ENCODE measurements around the gene NKD2. TPM values are rescaled to one million over a fixed set of nuclear protein-coding genes. Genes with fewer than 3 reads are reported as not detected.

The NKD2 gene
- total and polyA plus RNA-seq, 2 of the 4 experiments (the other 2 are of a cell fraction): not detected

GRCh38 chr5:1040571-1040970, 32.0 kb downstream of the NKD2 start:
- no peak overlapping the region for H3K18ac ChIP-seq (ENCODE audit: low read depth, low read length)
- no peak overlapping the region for H3K23ac ChIP-seq (ENCODE audit: low read depth, low read length)
- H3K4me1 ChIP-seq (ENCODE audit: control insufficient read depth, insufficient read depth, low read length): no peaks in the 10 kb centered on the region
- BruUV-seq (replicated peaks): no TSS peak
- H3K4me2 ChIP-seq (ENCODE audit: low read depth, low read length): no peak overlapping the region
- intact Hi-C loops (cut with micrococcal nuclease) (no loop called here), in situ Hi-C loops (cut with MboI; ENCODE audit: low sequenced_read_pairs) (no loop called here), dilution Hi-C loops (cut with HindIII; ENCODE audit: low sequenced_read_pairs, unreplicated experiment) (no loop called here)
- no peak overlapping the region for H3K4ac ChIP-seq (ENCODE audit: low read depth, low read length)
- DNase-seq (no peak), ATAC-seq (ENCODE audit: low read depth) (no peak)
- H3K4me3 ChIP-seq (ENCODE audit: insufficient read depth, low read depth, low read length): no peak overlapping the region
- no peak overlapping the region for H4K91ac ChIP-seq (ENCODE audit: insufficient read depth, low read depth, low read length)
- H3K79me1 ChIP-seq (ENCODE audit: low read depth in 1 of 2, low read length in 2 of 2): no peaks in the 10 kb centered on the region
- CTCF ChIA-PET: no interaction called here
- WGBS, 2 experiments (ENCODE audit: extremely low coverage in 2 of 2, insufficient read length in 1 of 2): 92% methylated on average over 2 of the region's 10 CpGs; no CpG with 5 or more reads in 1 of the 2 experiments
- no peak overlapping the region for H2BK120ac ChIP-seq (ENCODE audit: low read depth, low read length)
- H3K56ac ChIP-seq (ENCODE audit: extremely low read depth, insufficient read depth, low read length): no peak overlapping the region
- no peak overlapping the region for H2BK15ac ChIP-seq (ENCODE audit: low read depth, low read length)
- H3K9me3 ChIP-seq (ENCODE audit: control insufficient read depth, insufficient read depth, low read length): peaks cover 9% of the 10 kb centered on the region; the same call in 1 of the 2 replicates
- H2AK5ac ChIP-seq (ENCODE audit: low read depth, low read length): no peak overlapping the region
- H2AFZ ChIP-seq (replicated peaks; ENCODE audit: low read length, poor library complexity): no peak overlapping the region
- H2BK5ac ChIP-seq (ENCODE audit: low read depth, low read length, poor library complexity, severe bottlenecking): no peak overlapping the region
- H3K27me3 ChIP-seq (ENCODE audit: control insufficient read depth, insufficient read depth, low read length): no peaks in the 10 kb centered on the region
- H2BK20ac ChIP-seq (ENCODE audit: low read depth, low read length): no peak overlapping the region
- no peak overlapping the region for H3K27ac ChIP-seq (ENCODE audit: insufficient read depth, low read length)
- no peak overlapping the region for H4K5ac ChIP-seq (ENCODE audit: low read depth, low read length)
- H3K14ac ChIP-seq (replicated peaks; ENCODE audit: low read depth, low read length): no peak overlapping the region
- no peak overlapping the region for H4K8ac ChIP-seq (ENCODE audit: low read depth in 2 of 2, low read length in 2 of 2)
- H4K20me1 ChIP-seq (ENCODE audit: insufficient read depth, low read length): no peaks in the 10 kb centered on the region
- H2AK9ac ChIP-seq (replicated peaks; ENCODE audit: low read depth, low read length, poor library complexity): no peak overlapping the region
- no peaks in the 10 kb centered on the region for H3K36me3 ChIP-seq (ENCODE audit: control insufficient read depth, insufficient read depth, low read length)
- H3K9ac ChIP-seq (ENCODE audit: low read depth, low read length): no peak overlapping the region
- POLR2A ChIA-PET (ENCODE audit: unreplicated experiment): no interaction called here
- H3K9me1 ChIP-seq (ENCODE audit: insufficient read depth, low read length): no peaks in the 10 kb centered on the region
- TF ChIP-seq POLR2A (IDR thresholded peaks at IDR 0.05; ENCODE audit: low read depth, low read length) (no peak), USF2 (IDR thresholded peaks at IDR 0.05; ENCODE audit: low read depth, low read length) (no peak), NFE2L2 (IDR thresholded peaks at IDR 0.05; ENCODE audit: low read depth, low read length) (no peak), CHD1 (IDR thresholded peaks at IDR 0.05; ENCODE audit: low read depth, low read length) (no peak), MAZ (IDR thresholded peaks at IDR 0.05; ENCODE audit: borderline replicate concordance, low read depth, low read length) (no peak), SMC3 (IDR thresholded peaks at IDR 0.05; ENCODE audit: low read depth, low read length) (no peak), RFX5 (IDR thresholded peaks at IDR 0.05; ENCODE audit: low read depth, low read length) (no peak), ELK1 (IDR thresholded peaks at IDR 0.05; ENCODE audit: borderline replicate concordance, low read depth, low read length) (no peak), RAD21 (IDR thresholded peaks at IDR 0.05; ENCODE audit: low read length) (no peak), FOS (IDR thresholded peaks at IDR 0.05; ENCODE audit: low read depth, low read length) (no peak), CEBPB (IDR thresholded peaks at IDR 0.05; ENCODE audit: low read depth, low read length) (no peak), CTCF (conservative IDR thresholded peaks at IDR 0.05; ENCODE audit: low read depth, low read length) (no peak), BHLHE40 (IDR thresholded peaks at IDR 0.05; ENCODE audit: low read depth, low read length) (no peak), MXI1 (IDR thresholded peaks at IDR 0.05; ENCODE audit: borderline replicate concordance, low read depth, low read length) (no peak)

Data from IMR-90 (cell line).